Gastroesophageal sphincter (tissue), 3 donors: ENCODE results near the gene DHRS7C.

Experiments used
- CTCF ChIP-seq, 4 experiments: fragments of 200-600 bp in 2 of 4; fragments of 450-650 bp in 2 of 4; sonication (generic) in 1 of 4; IDR thresholded peaks; one replicate each; pipeline ENCODE4 v1.5.1; 2017 to 2019; ENCODE audit warnings: antibody characterized with exemption in 4 of 4, mild to moderate bottlenecking in 2 of 4, moderate library complexity in 2 of 4
- EP300 ChIP-seq: sonication (generic); formaldehyde crosslinking; IDR thresholded peaks from one replicate; pipeline ENCODE4 v1.6.1; 2017; ENCODE audit warnings: antibody characterized with exemption, mild to moderate bottlenecking

GRCh38 chr17:9767432-9767991 lies 23.9 kb downstream of the DHRS7C start:
- TF ChIP-seq CTCF (IDR thresholded peaks at IDR 0.05) (no peak), EP300 (no peak)
